ENCODE data around the gene CD300A. TPM values are rescaled to one million over a fixed set of nuclear protein-coding genes. Genes with fewer than 3 reads are reported as not detected.

Gene CD300A
- total and polyA plus RNA-seq, 10 donors, result 34.2 to 142 (median 107) TPM

- Histone ChIP-seq H3K27ac (peak overlapping the region; percentile 38 to 86 (median 82)), H3K4me1 (peaks cover 24 to 66% (median 47%) of the 10 kb centered on the region in 6 donors), H3K27me3 (replicated peaks in 1 of 7) (peaks cover 0 to 25% (median 0%) of the 10 kb centered on the region in 7 donors), H3K36me3 (peaks cover 0 to 11% (median 0%) of the 10 kb centered on the region in 6 donors), H3K4me3 (peak overlapping the region in 6 of 8 donors; percentile 24 to 71 (median 44)), H3K9me3 (no peaks in the 10 kb centered on the region)
- no peak for DNase-seq
- intact Hi-C loops (cut with DNase I; ENCODE audit: low total_unique reads), result loop anchor here (10.0 kb wide), 1 partner anchor 238 kb away; the partner anchor contains the start of gene TTYH2
- WGBS, 5 donors, result 51 to 65% (median 52%) methylated on average over 18 to 22 of the region's 22 CpGs
- TF ChIP-seq CTCF (IDR thresholded peaks at IDR 0.05 in 8 of 11, conservative IDR thresholded peaks at IDR 0.05 in 3 of 11) (no peak), POLR2A (IDR thresholded peaks at IDR 0.05) (no peak), POLR2AphosphoS5 (IDR thresholded peaks at IDR 0.05) (no peak)
Measured at GRCh38 chr17:74452841-74453661, 13.4 kb upstream of the CD300A start.

- intact Hi-C loops (cut with DNase I; ENCODE audit: low total_unique reads), result loop anchor here (10.0 kb wide), 1 partner anchor 239 kb away; the partner anchor contains the start of gene TTYH2
- Histone ChIP-seq H3K27me3 (replicated peaks in 1 of 7) (peaks cover 0 to 25% (median 0%) of the 10 kb centered on the region in 7 donors), H3K4me1 (peaks cover 24 to 63% (median 49%) of the 10 kb centered on the region in 6 donors), H3K27ac (peak overlapping the region in 7 of 8 donors; percentile 72 to 86 (median 83)), H3K9me3 (no peaks in the 10 kb centered on the region), H3K4me3 (peak overlapping the region in 7 of 8 donors; percentile 12 to 71 (median 43)), H3K36me3 (peaks cover 0 to 10% (median 0%) of the 10 kb centered on the region in 6 donors)
- DNase-seq, result no peak
- 5 to 40% (median 7%) methylated on average over 7 to 42 of the region's 43 CpGs for WGBS, 5 donors
- TF ChIP-seq POLR2AphosphoS5 (IDR thresholded peaks at IDR 0.05) (no peak), POLR2A (IDR thresholded peaks at IDR 0.05) (no peak), CTCF (IDR thresholded peaks at IDR 0.05 in 8 of 11, conservative IDR thresholded peaks at IDR 0.05 in 3 of 11) (peak in 5 of 11 experiments; percentile 40 to 81 (median 65))
Measured at GRCh38 chr17:74453665-74454196, 12.7 kb upstream of the CD300A start.

- peaks cover 24 to 65% (median 49%) of the 10 kb centered on the region in 6 donors for H3K4me1 ChIP-seq
- intact Hi-C loops (cut with DNase I; ENCODE audit: low total_unique reads), result loop anchor here (10.0 kb wide), 1 partner anchor 240 kb away; the partner anchor contains the start of gene TTYH2
- H3K9me3 ChIP-seq, result no peaks in the 10 kb centered on the region
- DNase-seq, result peak; percentile 96
- no peak for TF ChIP-seq POLR2A (IDR thresholded peaks at IDR 0.05)
- peak in 5 of 11 experiments; percentile 1 to 75 (median 44) for TF ChIP-seq CTCF (IDR thresholded peaks at IDR 0.05 in 8 of 11, conservative IDR thresholded peaks at IDR 0.05 in 3 of 11)
- TF ChIP-seq POLR2AphosphoS5 (IDR thresholded peaks at IDR 0.05), result peak; percentile 75 to 88 (median 87)
- 11 to 22% (median 17%) methylated on average over 17 to 40 of the region's 40 CpGs for WGBS, 5 donors
- H3K27me3 ChIP-seq (replicated peaks in 1 of 7), result peaks cover 0 to 25% (median 0%) of the 10 kb centered on the region in 7 donors
- peaks cover 0 to 7% (median 0%) of the 10 kb centered on the region in 6 donors for H3K36me3 ChIP-seq
- peak overlapping the region; percentile 72 to 86 (median 82) for H3K27ac ChIP-seq
- peak overlapping the region in 7 of 8 donors; percentile 12 to 71 (median 43) for H3K4me3 ChIP-seq
Measured at GRCh38 chr17:74454197-74455024, 12.0 kb upstream of the CD300A start.

Data from spleen (tissue), 11 donors.